SK-N-DZ (cell line): ENCODE results near the gene TBC1D28.
"Not testable (repeated sequence)": the region's sequence is repeated elsewhere in the genome, so short reads cannot be mapped to it uniquely, and the experiment has no call there.

ENCODE experiments used
- DNase-seq: peaks from one replicate; pipeline ENCODE4 v3.0.0-alpha.2; 2015; ENCODE audit warnings: low spot score
- small RNA-seq, 2 experiments: library from RNA; depleted of rRNA; stranded (forward); fragments of <200 nt; gene quantifications; one replicate each; pipeline ENCODE3, GENCODE V24; 2014

TBC1D28 gene

DNA sequence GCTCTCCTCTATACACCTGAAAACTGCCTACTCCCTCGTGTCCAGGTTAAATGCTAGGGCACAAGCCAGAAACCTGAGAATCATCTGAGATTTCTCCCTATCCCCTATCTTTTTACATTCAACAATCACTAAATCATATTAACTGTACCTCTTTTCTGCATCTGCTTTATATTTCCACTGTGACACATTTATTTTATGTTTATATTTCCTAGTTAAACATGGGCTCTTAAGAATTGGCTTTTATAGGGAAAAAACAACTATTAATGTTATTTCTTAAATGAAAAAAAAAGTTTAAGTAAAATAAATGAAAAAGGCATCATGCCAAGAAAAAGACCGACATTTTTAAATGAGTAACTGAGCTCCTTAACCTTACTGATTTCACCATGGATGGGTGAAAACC is 26.6 kb downstream of the TBC1D28 start:
- not testable (repeated sequence) for DNase-seq

DNA sequence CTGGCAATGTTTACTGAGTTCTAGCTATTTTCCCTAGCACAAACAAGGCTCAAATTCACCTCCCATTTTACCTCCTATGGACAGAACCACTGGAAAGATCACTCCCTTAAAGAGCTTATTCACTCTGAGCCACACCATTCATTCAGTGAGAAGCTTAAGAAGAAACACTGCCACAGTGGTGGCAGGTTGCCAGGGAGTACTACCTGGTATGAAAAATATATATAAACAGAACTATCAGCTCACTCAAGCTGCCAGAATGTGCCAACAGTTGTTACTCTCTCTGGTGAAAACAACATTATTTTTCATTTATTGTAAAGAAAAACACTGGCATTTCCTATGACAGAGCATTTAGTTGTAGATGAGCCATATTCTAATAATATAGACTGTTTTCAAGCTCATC is 31.2 kb downstream of the TBC1D28 start:
- DNase-seq, result not testable (repeated sequence)

DNA sequence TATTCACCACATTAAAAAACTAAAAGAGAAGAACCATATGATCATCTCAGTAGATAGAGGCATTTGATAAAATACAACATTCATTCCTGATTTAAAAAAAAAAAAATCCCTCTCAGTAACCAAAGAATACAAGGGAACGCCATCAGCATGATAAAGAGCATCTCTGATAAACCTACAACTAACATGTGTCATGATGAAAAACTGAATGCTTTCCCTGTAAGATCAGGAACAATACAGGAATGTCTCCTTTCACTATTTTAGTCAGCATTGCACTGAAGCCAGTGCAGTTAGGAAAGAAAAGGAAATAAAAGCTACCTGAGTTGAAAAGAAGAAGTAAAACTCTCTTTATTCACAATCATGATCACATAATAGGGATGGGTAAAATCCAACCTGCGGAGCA is 51.1 kb downstream of the TBC1D28 start:
- DNase-seq, result not testable (repeated sequence)

Small RNAs within 50 kb of the gene (small RNA-seq; reads per million reads assigned to genes)
- gene AC026271.2, result 0 reads per million in 2 experiments
